Measurements from ENCODE around the gene PLEKHA8.

The PLEKHA8 gene

DNA sequence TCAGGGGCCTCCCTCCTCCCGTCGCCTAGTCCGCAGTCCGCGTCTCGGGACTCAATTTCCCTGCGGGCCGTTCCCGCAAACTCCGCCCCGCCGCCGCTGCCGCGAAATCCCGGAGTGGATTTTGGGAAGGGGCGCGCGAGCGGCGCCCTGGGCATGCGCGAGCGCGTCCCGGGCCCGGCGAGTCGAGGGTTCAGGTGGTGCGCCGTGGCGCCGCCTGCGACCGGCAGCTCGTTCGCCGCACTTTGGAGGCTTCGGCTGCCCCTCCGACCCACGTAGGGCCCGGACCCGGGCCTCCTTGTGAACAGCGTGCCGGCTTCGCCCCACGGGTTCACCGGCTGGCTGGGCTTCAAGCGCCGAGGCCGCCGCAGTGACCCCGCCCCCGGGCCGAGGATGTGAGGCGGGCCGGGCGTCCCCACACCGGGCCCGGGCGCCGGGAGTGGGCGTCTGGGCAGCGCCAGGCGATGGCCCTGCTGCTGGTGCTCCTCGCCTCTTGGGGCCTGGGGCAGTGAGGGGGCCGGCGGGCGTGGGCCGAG is at the start of gene PLEKHA8:
TSS of gene PLEKHA8 (plus strand) at position 197 of the 533 bp plus-strand sequence. CDS start 351 bp downstream, outside the sequence.
- DNase-seq (ENCODE audit: low spot score) = peak; percentile 93

GRCh38 chr7:29980151-29980550 is 48.1 kb upstream of the PLEKHA8 start:
- DNase-seq (ENCODE audit: low spot score) = no peak

- DNase-seq (ENCODE audit: low spot score) = peak; percentile 36
Measured at GRCh38 chr7:29987083-29987482, 41.1 kb upstream of the PLEKHA8 start.

DNA sequence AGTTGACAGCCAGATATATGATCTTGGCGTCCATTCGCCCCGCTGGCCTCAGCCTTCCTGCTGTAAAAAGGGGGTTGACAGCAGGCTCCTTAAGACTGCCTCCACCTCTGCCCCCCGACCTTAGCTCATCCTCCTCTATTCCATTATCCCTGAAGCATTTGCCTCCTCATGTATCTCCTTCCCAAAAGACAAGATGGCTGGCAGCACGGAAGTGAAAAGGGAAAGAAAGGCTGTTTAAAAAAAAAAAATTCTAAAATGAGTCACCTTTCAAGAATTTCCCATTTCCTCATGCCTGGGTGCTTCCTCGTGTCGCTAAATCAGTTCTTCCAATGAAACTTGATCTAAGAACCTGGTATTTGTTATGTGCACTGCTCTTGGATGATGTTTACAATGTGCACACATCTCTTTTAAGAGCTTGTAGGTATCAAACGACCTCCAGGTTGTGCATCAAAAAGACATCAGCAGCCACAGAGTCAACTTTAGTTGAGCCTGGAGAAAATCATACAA is 40.3 kb upstream of the PLEKHA8 start:
- peak; percentile 82 for DNase-seq (ENCODE audit: low spot score)

- peak; percentile 56 for DNase-seq (ENCODE audit: low spot score)
Measured at GRCh38 chr7:29988424-29989256, 39.6 kb upstream of the PLEKHA8 start.

- DNase-seq (ENCODE audit: low spot score) = peak; percentile 80
Measured at GRCh38 chr7:29989257-29989995, 38.8 kb upstream of the PLEKHA8 start, which contains the start of gene SCRN1. Gene SCRN1 (minus strand): TSS chr7:29989801. CDS start chr7:29969067, 20,734 bp downstream.

DNA sequence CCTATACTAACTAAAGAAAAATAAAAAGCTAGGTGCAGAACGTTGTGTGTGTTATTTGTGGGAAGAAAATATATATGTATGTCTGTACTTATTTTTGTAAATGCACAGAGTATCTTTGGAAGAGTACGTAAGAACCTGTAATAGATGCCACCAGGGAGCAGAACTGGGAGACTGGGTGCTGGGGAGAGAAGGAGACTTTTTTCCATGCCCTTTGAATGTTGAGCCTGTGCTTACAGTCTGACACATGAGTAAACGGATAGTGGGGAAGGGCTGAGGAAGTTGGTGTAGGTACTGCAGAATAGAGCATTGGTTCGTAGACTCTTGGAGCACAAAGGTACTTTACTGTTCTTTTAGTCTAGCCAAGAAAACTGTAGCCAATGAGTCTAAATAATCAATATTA is 37.3 kb upstream of the PLEKHA8 start:
- no peak for DNase-seq (ENCODE audit: low spot score)

DNA sequence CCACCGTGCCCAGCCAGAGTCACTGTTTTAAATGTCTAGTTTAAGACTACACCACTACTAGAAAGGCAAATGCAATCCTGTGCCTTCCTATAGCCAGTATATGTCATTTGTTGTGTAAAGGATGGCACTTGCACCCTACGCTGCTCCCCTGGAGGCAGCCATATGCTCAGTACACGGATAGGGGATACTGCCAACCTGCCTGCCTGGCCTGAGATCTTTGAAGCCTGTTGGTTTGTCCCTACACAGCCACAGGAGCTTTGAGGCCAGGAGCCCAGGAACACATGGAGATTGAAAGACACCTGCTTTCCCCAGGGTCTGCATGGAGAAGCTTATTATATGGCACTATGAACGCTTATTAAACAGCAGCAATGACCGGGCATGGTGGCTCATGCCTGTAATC is 36.3 kb upstream of the PLEKHA8 start:
- no peak for DNase-seq (ENCODE audit: low spot score)

DNA sequence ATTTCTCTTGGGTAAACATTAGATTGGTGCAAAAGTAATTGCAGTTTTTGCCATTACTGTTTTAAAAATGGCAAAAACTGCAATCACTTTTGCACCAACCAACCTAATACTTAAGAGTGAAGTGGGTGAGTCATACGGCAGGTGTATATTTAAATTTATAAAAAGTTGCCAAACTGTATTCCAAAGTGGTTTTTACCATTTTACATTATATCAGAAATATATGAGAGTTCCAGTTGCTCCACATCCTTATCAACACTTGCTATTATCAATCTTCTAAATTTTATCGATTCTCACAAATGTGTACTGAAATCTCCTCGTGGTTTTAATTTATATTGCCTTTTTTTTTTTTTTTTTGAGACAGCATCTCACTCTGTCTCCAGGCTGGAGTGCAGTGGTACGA is 35.1 kb upstream of the PLEKHA8 start:
- DNase-seq (ENCODE audit: low spot score) = no peak

- DNase-seq (ENCODE audit: low spot score) = no peak
Measured at GRCh38 chr7:29995652-29996051, 32.6 kb upstream of the PLEKHA8 start.

GRCh38 chr7:29996321-29996720 is 31.9 kb upstream of the PLEKHA8 start:
- no peak for DNase-seq (ENCODE audit: low spot score)

DNA sequence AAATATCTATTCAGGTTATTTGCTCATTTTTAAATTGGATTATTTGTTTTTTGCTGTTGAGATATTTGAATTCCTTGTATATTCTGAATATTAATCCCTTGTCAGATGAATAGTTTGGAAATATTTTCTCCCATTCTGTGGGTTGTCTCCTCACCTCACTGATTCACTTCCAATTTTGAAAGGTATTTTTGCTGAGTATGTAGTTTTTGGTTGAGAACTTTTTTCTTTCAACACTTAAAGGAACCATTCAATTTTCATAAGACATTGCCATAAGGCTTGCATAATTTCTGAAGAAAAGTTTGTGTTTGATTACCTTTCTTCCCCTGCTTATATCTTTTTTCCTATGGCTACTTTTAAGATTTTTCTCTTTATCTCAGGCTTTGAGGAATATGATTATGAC is 29.7 kb upstream of the PLEKHA8 start:
- no peak for DNase-seq (ENCODE audit: low spot score)

GRCh38 chr7:30001998-30002397 is 26.2 kb upstream of the PLEKHA8 start:
- no peak for DNase-seq (ENCODE audit: low spot score)

GRCh38 chr7:30003098-30003497 is 25.1 kb upstream of the PLEKHA8 start:
- no peak for DNase-seq (ENCODE audit: low spot score)

GRCh38 chr7:30005464-30005863 is 22.7 kb upstream of the PLEKHA8 start:
- DNase-seq (ENCODE audit: low spot score) = no peak

DNA sequence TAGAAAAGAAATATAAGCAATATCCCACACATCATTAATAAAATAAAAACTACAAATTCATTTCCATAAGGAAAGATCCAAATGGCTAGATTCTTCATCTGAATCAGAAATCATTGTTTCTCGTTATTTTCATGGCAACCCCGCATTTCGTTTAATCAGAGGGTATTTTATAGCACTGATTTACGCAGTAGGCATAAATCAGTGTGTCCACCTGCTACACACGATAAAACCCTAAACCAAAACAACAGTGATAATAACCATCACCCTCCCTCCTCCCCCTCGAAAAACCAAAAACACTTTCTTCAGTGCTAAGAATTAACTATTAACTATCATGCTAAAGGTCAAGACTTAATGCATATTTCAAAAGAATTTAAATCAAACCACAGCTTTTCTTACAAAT is 18.2 kb upstream of the PLEKHA8 start:
- no peak for DNase-seq (ENCODE audit: low spot score)

GRCh38 chr7:30012757-30013156 is 15.5 kb upstream of the PLEKHA8 start:
- no peak for DNase-seq (ENCODE audit: low spot score)

- DNase-seq (ENCODE audit: low spot score) = no peak
Measured at GRCh38 chr7:30018451-30018850, 9.8 kb upstream of the PLEKHA8 start.

- no peak for DNase-seq (ENCODE audit: low spot score)
Measured at GRCh38 chr7:30019387-30019786, 8.8 kb upstream of the PLEKHA8 start.

GRCh38 chr7:30019960-30020359 is 8.3 kb upstream of the PLEKHA8 start:
- DNase-seq (ENCODE audit: low spot score) = no peak

DNA sequence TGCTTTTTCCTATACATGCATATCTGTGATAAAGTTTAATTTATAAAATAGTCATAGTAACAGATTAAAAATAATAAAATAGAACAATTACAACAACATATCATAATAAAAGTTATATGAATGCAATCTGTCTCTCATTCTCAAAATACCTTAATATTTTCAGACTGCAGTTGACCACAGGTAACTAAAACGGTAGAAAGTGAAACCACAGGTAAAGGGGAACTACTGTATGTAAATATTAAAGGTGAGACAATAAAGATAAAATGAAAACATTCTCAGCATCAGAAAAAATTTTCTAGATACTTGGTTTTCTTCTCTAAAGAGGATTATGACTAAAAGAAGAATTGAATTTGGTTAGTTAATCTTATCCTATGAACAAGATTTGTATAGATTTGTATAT is 7.7 kb upstream of the PLEKHA8 start:
- DNase-seq (ENCODE audit: low spot score) = no peak

DNA sequence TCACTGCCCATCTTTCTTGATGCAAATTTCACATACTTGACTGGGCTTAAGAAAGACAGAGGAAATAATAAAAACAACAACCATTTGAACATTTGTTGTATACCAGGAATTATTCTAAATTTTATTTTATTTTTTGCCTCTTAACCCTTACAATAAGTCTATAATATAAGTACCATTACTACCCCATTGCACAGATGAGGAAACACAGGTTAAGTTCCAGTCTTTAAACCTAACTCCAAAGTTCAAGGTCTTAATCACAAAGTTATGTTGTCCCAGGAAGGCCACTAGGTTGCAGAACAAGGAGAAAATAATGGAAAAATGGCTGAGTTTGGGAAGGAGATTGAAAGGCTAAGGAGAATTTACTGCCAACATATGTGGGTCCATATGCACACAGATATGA is 5.2 kb upstream of the PLEKHA8 start:
- no peak for DNase-seq (ENCODE audit: low spot score)

- DNase-seq (ENCODE audit: low spot score) = no peak
Measured at GRCh38 chr7:30023524-30023923, 4.7 kb upstream of the PLEKHA8 start.
